ENCODE results near the gene SPC24. TPM values are rescaled to one million over a fixed set of nuclear protein-coding genes. Genes with fewer than 3 reads are reported as not detected.

SPC24 gene, protein sequence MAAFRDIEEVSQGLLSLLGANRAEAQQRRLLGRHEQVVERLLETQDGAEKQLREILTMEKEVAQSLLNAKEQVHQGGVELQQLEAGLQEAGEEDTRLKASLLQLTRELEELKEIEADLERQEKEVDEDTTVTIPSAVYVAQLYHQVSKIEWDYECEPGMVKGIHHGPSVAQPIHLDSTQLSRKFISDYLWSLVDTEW
- polyA plus RNA-seq (ENCODE audit: insufficient read length), result 25.5 TPM
- long read RNA-seq, donor 1, transcript SPC24-206 (5 exons, 2,315 nt), result major isoform, 5 of 6 reads
- long read RNA-seq, donor 1, partial matches to known transcripts, result 0 of 6 reads
- long read RNA-seq, donor 1, other reads (novel, unspliced or antisense), result 0 of 6 reads
- long read RNA-seq, donor 2, partial matches to known transcripts, result 0 of 3 reads
- long read RNA-seq, donor 2, other reads (novel, unspliced or antisense), result 0 of 3 reads
- long read RNA-seq, donor 3, partial matches to known transcripts, result 0 of 3 reads
- long read RNA-seq, donor 3, other reads (novel, unspliced or antisense), result 0 of 3 reads
- long read RNA-seq, donor 4, partial matches to known transcripts, result 0 of 1 reads
- long read RNA-seq, donor 4, other reads (novel, unspliced or antisense), result 0 of 1 reads
- long read RNA-seq, donor 5, transcript SPC24-206 (5 exons, 2,315 nt), result major isoform, 6 of 6 reads
- long read RNA-seq, donor 5, partial matches to known transcripts, result 0 of 6 reads
- long read RNA-seq, donor 5, other reads (novel, unspliced or antisense), result 0 of 6 reads
- long read RNA-seq, donor 6, transcript SPC24-206 (5 exons, 2,315 nt), result major isoform, 8 of 11 reads
- long read RNA-seq, donor 6, partial matches to known transcripts, result 0 of 11 reads
- long read RNA-seq, donor 6, other reads (novel, unspliced or antisense), result 0 of 11 reads
- long read RNA-seq, donor 7, transcript SPC24-206 (5 exons, 2,315 nt), result major isoform, 7 of 9 reads
- long read RNA-seq, donor 7, partial matches to known transcripts, result 0 of 9 reads
- long read RNA-seq, donor 7, other reads (novel, unspliced or antisense), result 0 of 9 reads
- long read RNA-seq, donor 8, partial matches to known transcripts, result 0 of 2 reads
- long read RNA-seq, donor 8, other reads (novel, unspliced or antisense), result 0 of 2 reads

DNA sequence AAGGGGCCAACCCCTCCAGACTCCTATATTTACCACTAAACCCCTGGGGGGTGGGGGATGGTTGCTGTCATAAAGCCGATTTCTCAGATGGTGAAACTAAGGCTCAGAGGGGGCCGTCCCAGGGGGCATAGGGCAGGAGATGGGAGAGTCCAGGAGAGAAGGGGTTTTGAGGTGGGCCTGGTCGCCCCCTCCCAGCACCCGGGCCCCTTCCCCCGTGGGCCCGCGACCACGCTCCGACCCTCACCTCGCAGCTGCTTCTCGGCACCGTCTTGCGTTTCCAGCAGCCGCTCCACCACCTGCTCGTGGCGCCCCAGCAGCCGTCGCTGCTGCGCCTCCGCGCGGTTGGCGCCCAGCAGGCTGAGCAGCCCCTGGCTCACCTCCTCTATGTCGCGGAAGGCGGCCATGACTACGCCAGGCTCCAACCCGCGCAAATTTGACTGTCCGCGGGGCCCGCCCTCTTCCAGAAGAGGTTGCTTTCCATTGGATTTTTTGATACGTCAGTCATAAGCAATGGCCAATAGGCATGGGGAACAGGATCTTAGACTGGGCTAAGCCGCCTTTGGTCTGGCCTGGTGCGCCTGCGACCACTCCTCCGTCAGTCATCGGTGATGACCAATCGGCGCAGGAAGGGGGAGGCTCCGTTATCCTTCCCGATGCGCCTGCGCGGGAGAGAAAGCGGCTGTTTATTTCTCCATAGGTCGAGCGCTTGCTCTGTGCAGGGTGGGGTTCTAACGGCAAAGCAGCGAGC, at the start of gene SPC24:
Gene SPC24, minus strand, starts transcription at position 410 of the 748 bp plus-strand sequence. Its CDS starts 6 bp downstream, at position 404.
- peak; percentile 96 for DNase-seq

- DNase-seq, result no peak
These were observed 49.4 kb upstream of the SPC24 start for GRCh38 chr19:11204943-11205349.

- no peak for DNase-seq
These were observed 48.6 kb upstream of the SPC24 start for GRCh38 chr19:11204076-11204602.

- DNase-seq, result no peak
These were observed 47.9 kb upstream of the SPC24 start for GRCh38 chr19:11203194-11204075.

GRCh38 chr19:11202488-11203193, 47.1 kb upstream of the SPC24 start:
- no peak for DNase-seq

- no peak for DNase-seq
These were observed 46.2 kb upstream of the SPC24 start for GRCh38 chr19:11201791-11202190.

- no peak for DNase-seq
These were observed 45.3 kb upstream of the SPC24 start for GRCh38 chr19:11200931-11201330.

- DNase-seq, result no peak
These were observed 44.5 kb upstream of the SPC24 start for GRCh38 chr19:11200015-11200574.

GRCh38 chr19:11199517-11199916, 43.9 kb upstream of the SPC24 start:
- no peak for DNase-seq

GRCh38 chr19:11198769-11199424, 43.3 kb upstream of the SPC24 start:
- no peak for DNase-seq

DNA sequence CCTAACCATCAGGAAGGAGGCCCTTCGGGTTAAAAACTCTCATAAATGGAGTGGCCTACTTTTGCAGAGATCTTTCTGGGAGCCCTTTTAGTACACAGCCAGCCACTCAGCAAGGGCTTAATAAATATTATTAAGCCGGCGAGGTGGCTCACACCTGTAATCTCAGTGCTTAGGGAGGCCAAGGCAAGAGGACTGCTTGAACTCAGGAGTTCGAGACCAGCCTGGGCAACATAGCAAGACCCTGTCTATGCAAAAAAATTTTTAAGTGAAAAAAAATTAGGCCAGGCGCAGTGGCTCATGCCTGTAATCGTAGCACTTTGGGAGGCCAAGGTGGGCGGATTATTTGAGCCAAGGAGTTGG, 42.6 kb upstream of the SPC24 start:
- no peak for DNase-seq

GRCh38 chr19:11197291-11198174, 42.0 kb upstream of the SPC24 start, which contains the start of gene KANK2:
Gene KANK2, minus strand, starts transcription at chr19:11197545. Its CDS starts 3,034 bp downstream, at chr19:11194511.
- peak; percentile 80 for DNase-seq

DNA sequence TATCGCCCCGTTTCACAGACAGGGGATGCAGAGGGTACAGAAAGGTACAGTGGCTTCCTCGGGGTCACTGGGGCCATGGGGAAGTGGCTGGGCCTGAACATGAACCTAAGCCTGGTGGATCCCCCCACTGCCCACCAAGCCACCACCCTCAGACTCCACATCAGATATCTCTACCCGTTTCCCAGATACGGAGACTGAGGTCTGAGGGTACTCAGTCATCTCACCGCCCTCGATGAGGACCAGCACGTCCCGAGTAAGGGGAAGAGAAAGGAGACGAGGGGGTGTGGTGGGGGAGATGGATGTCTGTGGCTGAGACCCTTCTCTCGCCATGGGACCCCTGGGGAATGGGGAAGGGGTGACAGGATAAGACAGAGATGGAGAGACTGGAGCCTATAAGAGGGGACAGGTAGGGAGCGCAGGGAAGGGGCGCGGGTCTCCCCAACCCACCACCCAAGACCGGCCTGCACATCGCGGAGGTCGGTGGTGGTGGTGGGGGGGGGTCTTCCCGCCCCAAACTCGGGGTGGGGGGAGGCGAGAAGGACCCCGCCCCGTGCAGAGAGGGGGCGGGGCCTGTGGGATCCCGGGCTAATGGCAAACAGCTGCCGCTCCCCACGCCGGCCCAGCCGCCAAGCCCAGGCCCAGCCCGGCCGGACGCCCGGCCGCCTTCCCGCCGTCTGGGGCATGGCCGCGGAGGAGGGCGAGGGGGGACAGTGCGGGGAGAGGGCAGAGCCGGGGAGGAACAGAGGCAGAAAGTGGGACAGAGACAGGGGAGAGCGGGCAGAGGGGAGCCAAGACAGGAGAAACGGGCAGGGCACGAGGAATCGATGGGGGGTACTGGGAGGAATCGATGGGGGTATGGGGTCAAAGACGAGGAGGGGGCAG, 41.1 kb upstream of the SPC24 start:
- DNase-seq, result no peak

DNA sequence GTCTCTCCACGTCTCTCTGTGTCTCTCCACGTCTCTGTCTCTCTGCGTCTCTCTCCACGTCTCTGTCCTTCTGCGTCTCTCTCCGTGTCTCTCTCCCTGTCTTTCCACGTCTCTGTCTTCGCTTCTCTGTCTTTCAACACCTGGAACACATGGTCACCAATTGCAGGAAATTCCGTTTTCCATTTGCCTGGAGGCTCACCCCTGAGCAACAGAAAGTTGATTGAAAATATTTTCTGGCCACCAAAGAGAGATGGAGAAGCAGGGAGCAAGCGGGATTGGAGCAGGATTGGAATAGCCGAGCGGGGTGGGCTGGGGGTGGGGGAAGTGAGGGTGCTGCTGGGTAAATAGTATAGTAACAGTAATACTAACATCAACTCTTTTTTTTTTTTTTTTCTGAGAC, 40.1 kb upstream of the SPC24 start:
- DNase-seq, result no peak

- no peak for DNase-seq
These were observed 39.3 kb upstream of the SPC24 start for GRCh38 chr19:11194656-11195558.

DNA sequence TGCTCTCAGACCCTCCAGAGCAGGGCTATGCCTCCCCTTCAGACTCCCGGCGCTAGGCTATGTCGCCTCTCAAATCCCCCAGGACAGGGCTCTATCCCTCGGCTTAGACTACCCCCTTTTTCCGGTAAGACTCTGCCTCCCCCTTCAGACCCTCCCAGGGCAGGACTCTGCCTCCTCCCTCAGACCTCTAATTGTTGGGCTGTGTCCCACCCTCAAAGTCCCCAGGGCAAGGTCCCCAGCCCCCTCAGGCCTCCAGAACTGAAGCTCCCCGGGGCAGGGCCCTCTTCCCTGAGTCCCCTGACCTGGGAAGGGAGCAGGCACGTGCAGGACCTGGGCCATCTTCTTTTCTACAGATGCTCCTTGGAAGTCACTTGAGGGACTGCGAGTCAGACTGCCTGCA, 38.6 kb upstream of the SPC24 start:
- no peak for DNase-seq
